Measurements from ENCODE around the gene PRPF6. TPM values are rescaled to one million over a fixed set of nuclear protein-coding genes. Genes with fewer than 3 reads are reported as not detected.
A peak's percentile ranks its signal among the peaks of the same experiment; 100 is the strongest.

Gene PRPF6, protein sequence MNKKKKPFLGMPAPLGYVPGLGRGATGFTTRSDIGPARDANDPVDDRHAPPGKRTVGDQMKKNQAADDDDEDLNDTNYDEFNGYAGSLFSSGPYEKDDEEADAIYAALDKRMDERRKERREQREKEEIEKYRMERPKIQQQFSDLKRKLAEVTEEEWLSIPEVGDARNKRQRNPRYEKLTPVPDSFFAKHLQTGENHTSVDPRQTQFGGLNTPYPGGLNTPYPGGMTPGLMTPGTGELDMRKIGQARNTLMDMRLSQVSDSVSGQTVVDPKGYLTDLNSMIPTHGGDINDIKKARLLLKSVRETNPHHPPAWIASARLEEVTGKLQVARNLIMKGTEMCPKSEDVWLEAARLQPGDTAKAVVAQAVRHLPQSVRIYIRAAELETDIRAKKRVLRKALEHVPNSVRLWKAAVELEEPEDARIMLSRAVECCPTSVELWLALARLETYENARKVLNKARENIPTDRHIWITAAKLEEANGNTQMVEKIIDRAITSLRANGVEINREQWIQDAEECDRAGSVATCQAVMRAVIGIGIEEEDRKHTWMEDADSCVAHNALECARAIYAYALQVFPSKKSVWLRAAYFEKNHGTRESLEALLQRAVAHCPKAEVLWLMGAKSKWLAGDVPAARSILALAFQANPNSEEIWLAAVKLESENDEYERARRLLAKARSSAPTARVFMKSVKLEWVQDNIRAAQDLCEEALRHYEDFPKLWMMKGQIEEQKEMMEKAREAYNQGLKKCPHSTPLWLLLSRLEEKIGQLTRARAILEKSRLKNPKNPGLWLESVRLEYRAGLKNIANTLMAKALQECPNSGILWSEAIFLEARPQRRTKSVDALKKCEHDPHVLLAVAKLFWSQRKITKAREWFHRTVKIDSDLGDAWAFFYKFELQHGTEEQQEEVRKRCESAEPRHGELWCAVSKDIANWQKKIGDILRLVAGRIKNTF
- 40.6 and 49.0 TPM in 2 replicates for total RNA-seq

DNA sequence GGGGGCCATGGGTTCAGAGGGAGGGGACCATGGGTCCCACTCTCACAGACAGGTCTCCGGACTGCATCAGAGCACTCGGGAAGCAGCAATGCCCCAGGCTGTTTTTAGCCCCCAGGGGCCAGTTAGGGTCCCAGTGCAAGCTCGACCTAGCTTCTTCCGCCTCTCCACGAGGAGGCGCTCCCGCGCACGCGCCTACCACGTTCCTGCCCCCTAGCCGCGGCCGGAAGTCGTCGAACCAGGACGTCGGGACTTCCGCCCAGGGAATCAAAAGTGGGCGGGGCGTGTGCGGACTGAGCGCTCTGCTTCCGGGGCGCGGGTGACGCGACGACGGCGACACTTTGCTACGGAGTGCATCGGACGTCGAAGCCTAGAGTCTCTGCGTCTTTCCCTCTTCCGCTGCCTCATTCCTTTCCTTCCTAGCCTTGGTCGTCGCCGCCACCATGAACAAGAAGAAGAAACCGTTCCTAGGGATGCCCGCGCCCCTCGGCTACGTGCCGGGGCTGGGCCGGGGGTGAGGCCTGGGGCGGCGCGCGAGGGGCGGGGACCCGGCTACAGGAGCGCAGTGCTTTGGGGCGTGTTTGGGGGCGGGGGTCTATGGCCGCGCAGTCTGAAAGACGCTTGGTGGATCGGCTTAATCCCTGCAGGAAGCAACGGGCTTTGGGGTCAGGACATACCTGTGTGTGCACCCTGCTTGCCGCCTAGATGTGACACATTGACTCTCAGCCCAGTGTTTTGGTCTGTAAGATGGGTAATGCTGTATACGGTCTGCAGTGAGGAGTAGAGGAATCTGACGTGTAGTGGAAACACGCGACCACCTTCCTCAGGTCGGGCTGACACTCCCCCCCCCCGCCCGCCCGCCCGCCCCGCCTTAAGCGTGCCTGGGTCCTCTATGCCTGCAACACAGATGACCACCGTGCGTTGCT is at the start of gene PRPF6:
PRPF6 (plus strand) TSS at position 327 of the 923 bp plus-strand sequence; CDS start at position 441, 114 bp downstream.
- peak; percentile 89 to 97 for DNase-seq (ENCODE audit: low read depth in 2 of 2)

DNA sequence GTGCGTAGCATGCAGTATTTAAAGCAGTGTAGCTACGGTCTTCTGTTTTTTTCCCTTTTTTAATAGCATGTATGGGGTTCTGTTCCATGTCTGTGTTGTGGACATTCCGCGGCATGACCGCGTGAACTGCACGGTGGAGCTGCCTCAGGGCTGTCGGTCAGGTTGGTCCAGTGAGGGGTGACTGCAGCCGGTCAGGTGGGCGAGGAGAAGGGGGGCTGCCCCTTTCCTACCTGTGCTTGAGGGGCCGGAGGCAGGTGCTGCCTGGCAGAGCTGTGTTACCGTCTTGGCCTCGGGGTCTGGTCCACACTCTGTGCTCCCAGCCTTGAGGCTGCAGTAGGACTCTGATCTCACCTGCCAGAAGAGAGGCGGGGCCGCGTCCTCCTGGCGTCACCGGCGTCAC is 49.2 kb upstream of the PRPF6 start:
- no peak for DNase-seq (ENCODE audit: low read depth in 2 of 2)

DNA sequence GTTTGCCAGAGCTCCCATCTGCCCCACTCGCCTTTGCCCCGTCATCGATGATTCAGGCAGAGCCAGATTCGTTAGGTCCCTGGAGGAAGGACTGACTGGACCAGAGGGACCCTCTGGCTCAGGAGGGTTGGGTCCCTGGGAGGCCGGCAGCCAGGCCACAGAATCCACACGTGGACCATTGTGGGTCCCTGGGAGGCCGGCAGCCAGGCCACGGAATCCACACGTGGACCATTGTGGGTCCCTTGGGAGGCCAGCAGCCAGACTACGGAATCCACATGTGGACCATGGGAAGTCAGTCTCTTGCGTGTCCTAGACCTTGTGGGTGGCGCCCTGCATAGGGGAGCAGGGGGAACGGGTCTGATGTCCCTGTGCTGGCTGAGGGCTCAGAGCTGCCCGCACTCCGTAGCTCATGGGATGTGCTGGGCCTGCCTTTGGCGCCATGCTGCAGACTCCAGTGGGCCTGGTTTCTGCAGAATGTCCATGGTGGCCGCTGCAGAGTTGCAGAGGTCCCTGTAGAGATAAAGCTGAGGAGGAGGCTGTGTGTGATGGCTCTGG is 48.2 kb upstream of the PRPF6 start:
- DNase-seq (ENCODE audit: low read depth in 2 of 2) = no peak

DNA sequence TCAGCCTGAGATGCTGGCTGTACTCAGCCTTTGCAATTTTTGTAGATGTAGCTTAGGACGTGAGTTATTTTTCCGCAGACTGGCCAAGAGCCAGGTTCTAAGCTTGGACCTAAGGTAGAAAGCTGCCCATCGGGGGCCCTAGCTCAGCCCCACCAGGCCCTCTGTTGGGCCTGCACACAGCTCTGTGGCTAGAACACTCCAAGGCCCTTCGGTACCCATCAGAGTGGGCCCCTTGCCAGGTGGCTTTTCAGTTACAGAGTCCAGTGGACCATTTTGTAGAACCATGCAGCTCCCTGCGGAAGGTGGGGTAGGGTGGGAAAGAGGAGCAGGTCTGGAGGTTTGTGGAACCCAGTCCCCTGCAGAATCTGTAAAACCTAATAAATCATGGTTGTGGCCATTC is 47.3 kb upstream of the PRPF6 start:
- no peak for DNase-seq (ENCODE audit: low read depth in 2 of 2)

DNA sequence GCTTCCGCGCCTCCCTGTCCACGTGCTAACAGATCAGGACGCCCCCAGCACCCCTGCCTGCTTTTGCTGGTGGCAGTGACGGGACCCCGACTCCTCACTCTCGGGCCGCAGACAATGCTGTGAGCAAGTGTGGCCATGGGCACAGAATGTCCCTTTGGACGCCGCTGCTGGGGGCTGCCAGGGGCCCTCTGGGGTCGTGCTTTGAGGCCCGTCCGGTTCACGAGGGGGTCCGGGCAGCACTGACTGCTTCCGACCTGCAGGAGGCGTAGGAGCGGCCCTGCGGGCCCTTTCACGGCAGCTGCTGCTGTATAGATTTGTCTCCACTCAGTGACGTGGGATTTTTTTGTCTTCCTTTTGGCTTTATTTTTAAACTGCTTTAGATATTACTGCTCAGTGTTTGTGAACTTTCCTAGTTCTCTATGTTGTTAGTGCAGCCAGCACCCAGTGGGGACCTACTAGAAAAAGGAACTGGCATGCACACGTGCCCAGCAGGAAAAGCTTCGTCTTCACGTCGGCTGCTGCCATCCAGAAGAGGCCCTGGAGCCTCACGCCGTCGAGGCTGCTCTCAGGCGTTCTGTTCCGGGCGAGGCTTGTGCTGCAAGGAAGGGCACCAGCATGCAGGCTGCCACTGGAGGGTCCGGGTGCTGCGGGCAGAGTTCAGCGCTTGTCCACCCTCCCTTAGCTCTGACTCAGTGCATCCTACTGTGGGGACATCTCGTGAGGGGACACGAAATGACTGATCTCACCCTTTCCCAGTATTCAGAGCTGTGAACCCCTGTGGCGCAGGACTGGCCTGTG is 46.5 kb upstream of the PRPF6 start:
- DNase-seq (ENCODE audit: low read depth in 2 of 2) = no peak

DNA sequence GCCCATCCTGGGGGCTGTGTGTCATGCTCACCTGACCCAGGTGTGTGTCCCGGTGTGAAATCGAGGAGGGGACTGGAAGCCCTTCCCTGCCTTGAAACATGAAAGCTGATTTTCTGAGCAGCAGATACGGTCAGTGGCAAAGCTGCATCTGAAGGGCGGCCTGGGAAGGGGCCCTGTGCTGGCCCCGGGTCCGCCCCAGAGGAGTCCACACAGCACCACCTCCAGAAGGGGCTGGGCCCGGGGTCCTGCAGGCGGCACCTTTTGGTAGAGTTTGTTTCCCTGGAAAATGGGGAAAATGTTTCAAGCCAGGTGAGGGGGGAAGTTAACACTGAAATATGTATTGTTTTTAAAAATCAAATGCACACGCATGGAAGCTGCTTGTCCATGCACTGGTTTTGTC is 45.5 kb upstream of the PRPF6 start:
- DNase-seq (ENCODE audit: low read depth in 2 of 2) = no peak

DNA sequence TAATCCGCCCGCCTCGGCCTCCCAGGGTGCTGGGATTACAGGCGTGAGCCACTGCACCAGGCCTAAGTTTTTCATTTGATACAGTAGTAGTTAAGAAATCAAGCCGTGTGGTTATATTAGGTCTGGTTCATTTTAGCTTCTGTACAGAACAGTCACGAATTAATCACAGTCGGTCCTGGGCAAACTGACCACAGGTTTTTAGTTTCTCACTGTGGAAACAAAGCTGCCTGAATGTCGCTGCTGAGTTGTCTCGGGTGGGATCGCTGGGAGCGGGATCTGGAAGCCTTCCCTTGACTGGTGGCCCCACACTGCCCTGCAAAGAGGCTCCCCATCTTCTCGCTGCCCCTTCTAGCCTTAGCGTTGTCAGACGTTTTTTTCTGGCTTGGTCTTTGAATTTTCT is 43.3 kb upstream of the PRPF6 start:
- DNase-seq (ENCODE audit: low read depth in 2 of 2) = no peak

DNA sequence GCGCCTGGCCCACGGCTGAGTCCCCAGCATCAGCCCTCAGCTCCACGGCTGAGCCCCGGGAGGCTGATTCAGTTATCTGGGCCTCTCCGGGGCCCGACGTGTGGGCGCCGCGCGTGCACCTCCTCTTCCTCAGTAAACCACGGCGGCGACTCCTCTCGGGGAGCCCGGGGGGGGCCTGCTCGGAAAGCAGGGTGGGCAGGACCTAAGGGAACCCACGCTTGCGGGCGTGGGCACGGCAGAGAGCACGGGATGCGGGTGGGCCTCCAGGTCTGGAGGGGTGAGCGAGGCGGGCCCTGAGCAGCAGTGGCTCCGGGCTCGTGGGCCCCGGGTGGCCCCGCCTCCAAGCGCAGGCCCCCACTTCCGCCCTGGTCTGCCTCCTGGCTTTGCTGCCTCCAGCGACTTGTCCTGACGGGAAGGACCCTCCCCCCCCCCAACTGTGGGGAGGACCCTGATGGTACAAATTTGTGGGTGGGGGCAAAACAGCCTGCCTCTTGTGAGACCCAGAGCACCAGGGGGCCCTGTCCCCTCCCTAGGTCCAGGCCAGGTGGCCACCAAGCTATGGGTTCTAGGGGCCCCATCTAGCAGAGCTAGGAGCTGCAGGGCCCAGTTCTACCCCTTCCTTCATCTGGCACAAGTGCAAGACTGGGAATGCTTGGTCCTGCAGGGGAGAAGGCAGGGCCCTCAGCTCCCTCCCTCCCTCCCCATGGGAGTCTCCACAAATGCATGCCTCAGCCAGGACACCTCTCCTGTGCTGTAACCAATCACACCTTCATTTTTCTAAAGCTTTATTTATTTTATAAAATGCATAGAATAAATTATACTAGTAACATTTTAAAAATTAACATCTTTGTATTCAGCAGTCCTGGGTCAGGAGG is 41.6 kb upstream of the PRPF6 start:
- no peak for DNase-seq (ENCODE audit: low read depth in 2 of 2)

DNA sequence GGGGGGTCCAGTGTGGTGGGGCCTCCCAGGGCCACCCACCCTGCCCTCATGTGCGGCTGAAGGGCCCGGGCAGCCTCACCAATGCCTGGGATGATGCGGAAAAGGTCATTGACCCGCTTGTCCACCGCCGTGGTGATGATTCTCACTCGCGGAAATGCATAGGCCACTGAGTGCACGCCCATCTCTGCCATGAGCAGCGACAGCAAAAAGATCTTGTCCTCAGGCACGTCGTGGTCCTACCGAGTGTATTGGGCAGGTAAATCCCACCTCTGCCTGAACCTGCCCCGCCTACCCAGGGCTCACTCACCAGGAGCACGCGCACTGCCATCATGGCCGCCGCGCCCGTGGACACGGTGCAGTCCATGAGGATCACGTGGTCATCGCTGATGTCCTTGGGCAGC is 40.9 kb upstream of the PRPF6 start:
- no peak for DNase-seq (ENCODE audit: low read depth in 2 of 2)

DNA sequence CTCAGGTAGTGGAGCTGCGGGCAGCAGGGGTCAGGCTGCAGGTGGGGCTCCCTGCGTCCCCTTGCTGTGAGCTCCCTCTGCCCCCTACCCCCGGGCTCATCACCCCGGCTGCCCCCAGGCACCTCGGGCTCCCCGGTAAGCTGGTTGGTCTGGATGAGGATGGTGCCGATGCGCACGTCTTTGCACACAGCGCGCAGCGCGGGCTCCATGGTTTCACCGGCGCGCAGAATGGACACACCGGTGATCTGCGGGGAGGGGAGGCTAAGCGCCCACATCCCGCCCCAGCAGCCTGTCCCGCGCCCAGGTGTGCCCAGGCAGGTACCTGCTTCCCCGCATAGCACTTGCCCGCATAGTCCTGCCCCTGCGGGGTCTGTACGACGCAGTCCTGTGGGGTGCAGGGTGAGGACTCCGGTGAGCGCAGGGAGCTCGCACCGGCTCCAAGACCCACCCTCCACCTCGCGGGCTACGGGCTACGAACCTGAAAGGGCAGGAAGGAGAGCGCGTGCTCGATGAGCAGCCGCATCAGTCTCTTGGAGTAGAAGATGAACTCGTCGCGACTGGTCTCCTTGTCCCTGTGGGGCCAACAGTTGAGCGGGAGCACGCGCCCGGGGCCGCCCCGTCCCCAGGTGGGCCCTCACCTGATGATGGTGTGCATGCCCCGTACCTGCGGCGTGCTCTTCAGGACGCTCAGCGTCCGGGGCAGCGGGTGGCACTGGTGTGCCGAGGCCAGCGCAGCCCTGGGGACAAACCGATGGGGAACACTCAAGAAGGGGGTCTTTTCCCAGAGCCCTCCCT is 40.3 kb upstream of the PRPF6 start:
- no peak for DNase-seq (ENCODE audit: low read depth in 2 of 2)

DNA sequence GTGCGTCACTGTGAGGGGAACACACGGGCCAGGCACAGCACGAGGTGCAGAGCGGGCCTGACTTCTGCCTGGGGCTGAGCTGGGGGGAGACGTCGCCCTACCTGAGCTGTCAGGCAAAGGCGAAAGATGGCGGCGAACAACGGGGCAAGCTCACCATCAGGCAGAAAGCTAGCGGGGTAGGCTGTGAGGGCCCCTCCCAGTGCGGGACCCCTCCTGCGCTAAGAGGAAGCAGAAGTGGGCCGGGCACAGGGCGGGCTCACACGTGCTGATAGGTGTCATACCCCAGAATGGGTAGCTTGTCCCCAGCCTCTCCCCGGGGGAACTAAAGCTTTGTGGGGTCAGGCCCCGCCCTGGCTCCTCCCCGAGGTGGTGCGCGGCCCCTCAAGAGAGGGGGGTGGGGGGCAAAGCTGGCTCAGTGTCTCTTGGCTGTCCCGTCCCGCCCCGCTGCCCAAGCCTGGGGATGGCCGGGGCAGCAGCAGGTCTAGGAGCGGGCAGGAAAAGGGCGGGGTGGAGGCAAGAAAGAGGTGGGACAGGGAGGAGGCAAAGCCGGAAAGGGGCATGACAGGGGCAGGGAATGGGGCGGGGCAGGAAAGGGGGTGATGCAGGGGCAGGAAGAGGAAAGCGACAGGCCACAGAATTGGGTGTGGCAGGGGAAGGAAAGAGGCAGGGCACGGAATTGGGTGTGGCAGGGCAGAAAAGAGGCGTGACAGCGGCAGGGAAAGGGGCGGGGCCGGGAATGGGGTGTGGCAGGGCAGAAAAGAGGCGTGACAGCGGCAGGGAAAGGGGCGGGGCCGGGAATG is 39.5 kb upstream of the PRPF6 start:
- DNase-seq (ENCODE audit: low read depth in 2 of 2) = peak in 1 of 2 donors; percentile 50

DNA sequence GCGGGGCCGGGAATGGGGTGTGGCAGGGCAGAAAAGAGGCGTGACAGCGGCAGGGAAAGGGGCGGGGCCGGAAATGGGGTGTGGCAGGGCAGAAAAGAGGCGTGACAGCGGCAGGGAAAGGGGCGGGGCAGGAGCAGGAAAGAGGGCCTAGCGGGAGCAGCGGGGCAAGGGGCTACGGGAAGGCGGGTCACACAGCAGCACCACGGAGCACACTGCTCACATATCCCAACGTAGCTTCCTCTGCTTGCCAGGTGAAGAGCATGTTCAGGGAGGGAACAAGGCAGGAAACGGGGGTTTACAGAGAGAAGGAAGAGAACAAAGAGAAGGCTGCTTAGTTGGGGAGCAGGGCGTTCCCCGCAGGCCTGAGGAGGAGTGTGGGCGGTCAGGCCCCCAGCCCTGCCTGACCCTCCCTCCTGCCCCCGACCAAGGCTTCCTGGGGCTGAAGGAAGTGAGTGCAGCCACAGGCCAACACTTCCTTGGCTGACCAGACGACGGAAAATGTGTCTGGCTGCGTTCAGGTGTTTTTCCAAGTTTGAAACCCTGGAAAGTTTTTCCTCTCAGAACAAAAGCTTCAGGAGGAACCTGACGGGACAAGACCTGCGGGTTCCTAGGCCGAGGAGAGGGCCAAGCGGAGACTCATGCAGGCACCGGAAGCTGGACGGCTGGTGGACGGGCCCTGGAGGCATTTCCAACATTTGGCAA is 38.5 kb upstream of the PRPF6 start:
- DNase-seq (ENCODE audit: low read depth in 2 of 2) = peak; percentile 37 to 63

DNA sequence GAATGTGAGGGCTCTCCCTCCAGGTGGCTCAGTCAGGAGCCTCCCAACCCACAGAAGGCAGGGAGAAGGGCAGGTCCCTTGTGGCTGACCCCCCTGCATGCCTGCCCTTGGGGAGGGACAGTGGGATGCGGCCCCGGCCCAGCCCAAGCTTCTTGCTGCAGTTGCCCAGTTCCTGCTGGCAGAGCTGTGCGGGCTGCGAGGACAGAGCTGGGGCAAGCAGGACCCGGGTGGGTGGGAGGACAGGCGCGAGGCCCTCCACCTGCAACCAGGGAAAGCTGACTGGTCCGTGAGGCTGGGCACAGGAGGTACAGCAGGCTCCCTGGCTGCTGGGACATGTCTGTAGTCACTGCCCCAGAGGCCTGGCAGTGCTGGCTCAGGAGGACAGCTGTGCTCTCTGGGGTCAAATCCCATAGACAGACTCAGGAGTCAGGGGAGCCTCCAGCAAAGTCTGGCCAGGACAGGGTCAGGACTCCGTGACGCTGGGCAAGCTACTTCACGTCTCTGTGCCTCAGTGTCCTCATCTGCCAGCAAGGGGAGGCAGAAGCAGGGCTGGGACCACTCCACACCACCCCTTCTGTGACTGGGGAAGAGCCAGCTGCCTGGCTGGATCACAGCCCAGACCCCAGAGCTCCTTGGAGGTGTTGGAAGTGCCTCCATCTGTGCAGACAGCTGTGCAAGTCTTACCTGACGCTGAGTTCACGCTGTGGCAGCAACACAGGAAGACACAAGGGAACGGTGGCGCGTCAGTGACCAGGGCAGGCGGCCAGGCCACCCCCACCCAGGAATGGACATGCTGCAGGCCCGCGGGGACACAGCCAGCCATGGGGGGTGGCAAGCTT is 37.7 kb upstream of the PRPF6 start:
- DNase-seq (ENCODE audit: low read depth in 2 of 2) = no peak

DNA sequence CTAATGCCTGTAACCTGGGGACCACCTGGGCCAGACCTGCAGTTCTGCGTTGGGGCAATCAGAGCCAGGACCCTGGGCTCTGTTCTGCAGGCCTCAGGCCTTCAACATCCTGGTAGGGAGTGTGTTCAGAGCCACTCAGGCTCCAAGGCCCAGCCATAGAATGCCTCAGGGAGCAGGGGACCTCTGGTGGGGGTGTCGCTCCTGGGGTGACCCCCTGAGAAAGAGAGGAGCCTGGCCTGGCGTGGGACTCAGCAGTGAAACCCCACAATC is 37.2 kb upstream of the PRPF6 start:
- no peak for DNase-seq (ENCODE audit: low read depth in 2 of 2)

DNA sequence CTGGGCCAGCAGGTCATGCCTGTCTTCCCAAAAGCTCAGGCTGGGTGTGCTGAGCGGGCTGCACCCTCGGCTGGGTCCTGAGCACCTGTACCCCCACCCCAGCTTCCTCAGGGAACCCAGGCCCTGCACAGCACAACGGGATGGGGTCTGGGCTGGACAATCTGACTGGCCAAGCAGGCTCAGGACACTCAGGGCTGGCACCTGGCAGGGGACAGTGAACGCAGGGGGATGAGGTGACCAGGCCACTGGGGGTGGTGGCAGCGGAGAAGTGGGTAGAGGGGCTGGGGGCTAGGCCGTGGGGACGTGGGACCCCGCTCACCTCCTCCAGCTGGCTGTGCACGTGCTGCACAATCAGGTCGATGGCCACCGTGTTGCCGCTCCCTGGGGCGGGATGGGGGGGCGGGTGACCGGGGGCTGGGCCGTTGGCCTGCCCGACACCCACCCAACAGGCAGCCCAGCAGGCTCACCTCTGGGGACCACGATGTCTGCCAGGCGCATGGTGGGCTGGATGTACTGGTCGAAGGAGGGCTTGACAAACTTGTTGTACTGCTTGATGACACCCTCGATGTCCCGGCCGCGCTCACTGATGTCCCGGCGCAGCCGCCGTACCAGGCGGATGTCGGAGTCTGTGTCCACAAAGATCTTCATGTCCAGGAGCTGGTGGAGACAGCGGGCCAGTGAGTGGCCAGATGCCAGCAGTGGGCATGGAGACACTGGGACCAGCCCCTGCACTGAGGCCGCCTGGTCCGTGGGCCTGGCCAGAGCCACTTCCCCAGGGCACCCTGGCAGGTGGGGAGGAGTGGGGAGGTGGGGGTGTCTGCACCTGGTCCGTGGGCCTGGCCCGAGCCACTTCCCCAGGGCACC is 36.6 kb upstream of the PRPF6 start:
- no peak for DNase-seq (ENCODE audit: low read depth in 2 of 2)

All from dermis microvascular lymphatic vessel endothelial cell (primary cell).